ENCODE results near the gene TNFRSF11A. TPM values are rescaled to one million over a fixed set of nuclear protein-coding genes. Genes with fewer than 3 reads are reported as not detected.
A peak's percentile ranks its signal among the peaks of the same experiment; 100 is the strongest.

The TNFRSF11A gene
- total RNA-seq, 1 experiment from 2014 or later: 1.2 TPM

DNA sequence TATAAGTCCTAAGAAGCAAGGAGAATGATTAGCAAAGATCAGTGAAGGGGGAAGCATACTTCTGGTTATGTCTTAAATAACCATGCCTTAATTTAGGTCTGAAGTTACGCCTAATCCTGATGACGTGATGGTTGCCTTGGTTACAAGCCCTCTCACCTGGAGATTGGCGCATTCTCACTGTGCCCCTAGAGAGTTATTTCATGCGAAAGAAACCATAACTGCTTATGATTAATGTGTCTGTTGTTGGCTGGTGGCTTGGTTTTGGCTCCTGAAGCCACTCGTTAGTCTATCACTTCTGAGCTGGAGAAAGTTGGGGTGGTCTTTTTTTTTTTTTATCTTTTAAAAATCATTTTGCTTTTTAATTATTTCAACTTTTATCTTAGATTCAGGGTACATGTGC, 47.0 kb downstream of the TNFRSF11A start:
- Histone ChIP-seq H3K36me3 (replicated peaks; ENCODE audit: control insufficient read depth, insufficient read depth, low read length) (no peaks in the 10 kb centered on the region), H3K4me3 (ENCODE audit: insufficient read depth, low read depth, low read length) (no peak overlapping the region), H3K27me3 (ENCODE audit: control insufficient read depth, insufficient read depth, low read length) (no peaks in the 10 kb centered on the region)
- no peak for DNase-seq

DNA sequence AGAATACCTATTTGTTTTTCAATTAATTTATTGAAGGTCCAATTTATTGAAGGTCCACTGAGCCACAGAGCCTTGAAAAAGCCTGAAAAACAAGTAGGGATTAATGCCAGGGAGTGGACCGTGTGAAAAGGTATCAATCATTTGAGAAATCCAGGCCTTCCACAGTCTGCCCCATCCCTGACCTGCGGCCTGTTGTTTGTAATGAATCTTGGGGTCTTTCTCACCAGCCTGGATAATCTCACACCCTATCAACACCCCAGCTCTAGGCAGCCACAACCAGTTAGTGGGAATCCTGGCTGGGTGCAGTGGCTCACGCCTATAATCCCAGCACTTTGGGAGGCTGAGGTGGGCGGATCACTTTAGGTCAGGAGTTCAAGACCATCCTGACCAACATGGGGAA, 47.8 kb downstream of the TNFRSF11A start:
- Histone ChIP-seq H3K4me3 (ENCODE audit: insufficient read depth, low read depth, low read length) (no peak overlapping the region), H3K27me3 (ENCODE audit: control insufficient read depth, insufficient read depth, low read length) (no peaks in the 10 kb centered on the region), H3K36me3 (replicated peaks; ENCODE audit: control insufficient read depth, insufficient read depth, low read length) (no peaks in the 10 kb centered on the region)
- DNase-seq: no peak

GRCh38 chr18:62374410-62374965, 49.4 kb downstream of the TNFRSF11A start:
- DNase-seq: no peak
- Histone ChIP-seq H3K36me3 (replicated peaks; ENCODE audit: control insufficient read depth, insufficient read depth, low read length) (no peaks in the 10 kb centered on the region), H3K4me3 (ENCODE audit: insufficient read depth, low read depth, low read length) (no peak overlapping the region), H3K27me3 (ENCODE audit: control insufficient read depth, insufficient read depth, low read length) (no peaks in the 10 kb centered on the region)

GRCh38 chr18:62377131-62377807, 52.2 kb downstream of the TNFRSF11A start:
- no peaks in the 10 kb centered on the region for H3K36me3 ChIP-seq (replicated peaks; ENCODE audit: control insufficient read depth, insufficient read depth, low read length)
- no peak for DNase-seq
- no peaks in the 10 kb centered on the region for H3K27me3 ChIP-seq (ENCODE audit: control insufficient read depth, insufficient read depth, low read length)

GRCh38 chr18:62379051-62379450, 53.9 kb downstream of the TNFRSF11A start:
- DNase-seq: no peak
- H3K4me3 ChIP-seq (ENCODE audit: insufficient read depth, low read depth, low read length): no peak overlapping the region
- no peaks in the 10 kb centered on the region for H3K36me3 ChIP-seq (replicated peaks; ENCODE audit: control insufficient read depth, insufficient read depth, low read length)
- H3K27me3 ChIP-seq (ENCODE audit: control insufficient read depth, insufficient read depth, low read length): no peaks in the 10 kb centered on the region

More at GRCh38 chr18:62377131-62377807, 52.2 kb downstream of the TNFRSF11A start:
- no peak overlapping the region for H3K4me3 ChIP-seq (ENCODE audit: insufficient read depth, low read depth, low read length)

DNA sequence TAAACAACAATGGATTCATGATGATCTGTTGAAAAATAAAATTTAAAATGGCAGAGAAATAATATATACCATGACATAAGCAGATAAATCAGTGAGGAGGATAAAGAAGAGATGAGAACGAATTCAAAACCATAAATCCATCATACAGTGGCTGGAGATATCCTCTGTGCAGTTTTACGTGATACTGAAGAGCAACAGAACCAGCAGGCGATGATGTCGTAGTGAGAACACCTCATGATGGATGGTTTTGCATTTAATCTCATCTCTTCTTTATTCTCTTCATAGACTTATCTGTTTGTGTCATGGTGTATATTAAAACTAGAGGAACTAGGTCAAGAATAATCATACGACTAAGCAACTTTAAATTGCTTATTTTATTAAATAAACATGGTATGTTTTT, 56.3 kb downstream of the TNFRSF11A start:
- no peak for DNase-seq
- Histone ChIP-seq H3K4me3 (ENCODE audit: insufficient read depth, low read depth, low read length) (no peak overlapping the region), H3K27me3 (ENCODE audit: control insufficient read depth, insufficient read depth, low read length) (peaks cover 3% of the 10 kb centered on the region; the same call in 1 of the 2 replicates), H3K36me3 (replicated peaks; ENCODE audit: control insufficient read depth, insufficient read depth, low read length) (no peaks in the 10 kb centered on the region)

- no peak for DNase-seq
- H3K36me3 ChIP-seq (replicated peaks; ENCODE audit: control insufficient read depth, insufficient read depth, low read length): no peaks in the 10 kb centered on the region
- no peak overlapping the region for H3K4me3 ChIP-seq (ENCODE audit: insufficient read depth, low read depth, low read length)
- H3K27me3 ChIP-seq (ENCODE audit: control insufficient read depth, insufficient read depth, low read length): peaks cover 3% of the 10 kb centered on the region; the same call in 1 of the 2 replicates
Measured at GRCh38 chr18:62384068-62384467, 59.0 kb downstream of the TNFRSF11A start.

DNA sequence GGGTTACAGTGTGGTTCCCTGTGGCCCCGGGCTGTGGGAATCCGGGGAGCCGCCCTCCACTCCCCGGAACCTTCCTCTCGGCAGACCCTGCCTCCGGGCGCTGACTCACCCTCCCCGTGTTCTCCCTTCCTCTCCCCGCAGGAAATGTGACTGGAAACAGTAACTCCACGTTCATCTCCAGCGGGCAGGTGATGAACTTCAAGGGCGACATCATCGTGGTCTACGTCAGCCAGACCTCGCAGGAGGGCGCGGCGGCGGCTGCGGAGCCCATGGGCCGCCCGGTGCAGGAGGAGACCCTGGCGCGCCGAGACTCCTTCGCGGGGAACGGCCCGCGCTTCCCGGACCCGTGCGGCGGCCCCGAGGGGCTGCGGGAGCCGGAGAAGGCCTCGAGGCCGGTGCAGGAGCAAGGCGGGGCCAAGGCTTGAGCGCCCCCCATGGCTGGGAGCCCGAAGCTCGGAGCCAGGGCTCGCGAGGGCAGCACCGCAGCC, 59.5 kb downstream of the TNFRSF11A start:
- peak; percentile 69 for DNase-seq
- peak overlapping the region; percentile 51 for H3K4me3 ChIP-seq (ENCODE audit: insufficient read depth, low read depth, low read length)
- no peaks in the 10 kb centered on the region for H3K36me3 ChIP-seq (replicated peaks; ENCODE audit: control insufficient read depth, insufficient read depth, low read length)
- peaks cover 3% of the 10 kb centered on the region; the same call in 1 of the 2 replicates for H3K27me3 ChIP-seq (ENCODE audit: control insufficient read depth, insufficient read depth, low read length)

- peaks cover 3% of the 10 kb centered on the region; the same call in 1 of the 2 replicates for H3K27me3 ChIP-seq (ENCODE audit: control insufficient read depth, insufficient read depth, low read length)
- H3K4me3 ChIP-seq (ENCODE audit: insufficient read depth, low read depth, low read length): no peak overlapping the region
- DNase-seq: peak; percentile 38
- no peaks in the 10 kb centered on the region for H3K36me3 ChIP-seq (replicated peaks; ENCODE audit: control insufficient read depth, insufficient read depth, low read length)
Measured at GRCh38 chr18:62386091-62386490, 61.0 kb downstream of the TNFRSF11A start.

DNA sequence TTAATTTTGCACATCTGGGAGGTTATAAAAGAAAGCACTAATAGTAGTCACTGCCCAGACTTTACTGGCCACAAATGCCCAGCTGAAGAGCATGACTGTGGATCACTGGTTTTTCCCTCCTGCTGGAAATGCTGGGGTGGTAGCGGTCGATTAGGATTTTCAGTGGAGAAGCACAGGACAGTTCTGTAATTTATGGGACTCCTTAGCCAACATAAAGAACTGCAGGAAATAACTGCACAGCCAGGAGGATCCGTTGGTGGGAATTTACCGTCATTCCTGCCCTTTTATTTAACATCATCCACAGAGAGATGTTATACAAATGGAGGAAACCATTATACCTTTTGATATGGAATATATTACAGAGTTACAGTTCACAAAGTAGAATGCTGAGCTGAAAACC, 61.5 kb downstream of the TNFRSF11A start:
- no peak for DNase-seq
- Histone ChIP-seq H3K36me3 (replicated peaks; ENCODE audit: control insufficient read depth, insufficient read depth, low read length) (no peaks in the 10 kb centered on the region), H3K4me3 (ENCODE audit: insufficient read depth, low read depth, low read length) (no peak overlapping the region), H3K27me3 (ENCODE audit: control insufficient read depth, insufficient read depth, low read length) (peaks cover 3% of the 10 kb centered on the region; the same call in 1 of the 2 replicates)

- H3K4me3 ChIP-seq (ENCODE audit: insufficient read depth, low read depth, low read length): no peak overlapping the region
- H3K36me3 ChIP-seq (replicated peaks; ENCODE audit: control insufficient read depth, insufficient read depth, low read length): no peaks in the 10 kb centered on the region
- H3K27me3 ChIP-seq (ENCODE audit: control insufficient read depth, insufficient read depth, low read length): peaks cover 3% of the 10 kb centered on the region; the same call in 1 of the 2 replicates
- DNase-seq: no peak
Measured at GRCh38 chr18:62387257-62387656, 62.1 kb downstream of the TNFRSF11A start.

- DNase-seq: no peak
- Histone ChIP-seq H3K4me3 (ENCODE audit: insufficient read depth, low read depth, low read length) (no peak overlapping the region), H3K36me3 (replicated peaks; ENCODE audit: control insufficient read depth, insufficient read depth, low read length) (no peaks in the 10 kb centered on the region), H3K27me3 (ENCODE audit: control insufficient read depth, insufficient read depth, low read length) (peaks cover 3% of the 10 kb centered on the region; the same call in 1 of the 2 replicates)
Measured at GRCh38 chr18:62388855-62389760, 64.0 kb downstream of the TNFRSF11A start.

GRCh38 chr18:62389761-62390481, 64.8 kb downstream of the TNFRSF11A start:
- no peaks in the 10 kb centered on the region for H3K27me3 ChIP-seq (ENCODE audit: control insufficient read depth, insufficient read depth, low read length)
- DNase-seq: no peak
- no peaks in the 10 kb centered on the region for H3K36me3 ChIP-seq (replicated peaks; ENCODE audit: control insufficient read depth, insufficient read depth, low read length)

More at GRCh38 chr18:62389761-62390481, 64.8 kb downstream of the TNFRSF11A start:
- H3K4me3 ChIP-seq (ENCODE audit: insufficient read depth, low read depth, low read length): no peak overlapping the region
